AG04449 (cell line): ENCODE results near the gene SAFB.

ENCODE experiments used
- CTCF ChIA-PET: fragments of 350-600 bp; formaldehyde crosslinking; extraction: SDS; loops from one replicate; lab custom pipeline; 2021; ENCODE audit warnings: antibody characterized with exemption; lab: Yijun Ruan, JAX
- POLR2A ChIA-PET: fragments of 400-600, 350-600 bp; formaldehyde crosslinking; extraction: SDS; loops from one replicate; lab custom pipeline; 2020; ENCODE audit warnings: antibody characterized with exemption, inconsistent platforms; lab: Yijun Ruan, JAX
- DNase-seq: peaks from one replicate; pipeline ENCODE4 v3.0.0-alpha.2; 2010; ENCODE audit warnings: low read depth, low spot score
- H3K4me3 ChIP-seq: 2 replicates; pipeline ENCODE4 v1.5.1; 2011; ENCODE audit warnings: low read depth, mild to moderate bottlenecking, control low read depth, low read length
- TF ChIP-seq, protein P1 (sequence below): IDR thresholded peaks from one replicate; pipeline ENCODE4 v1.5.1; 2011; ENCODE audit warnings: mild to moderate bottlenecking, moderate library complexity, low read length, control low read depth, inconsistent platforms; ENCODE audit not compliant: insufficient read depth; ENCODE audit errors: missing control alignments

SAFB gene

DNA sequence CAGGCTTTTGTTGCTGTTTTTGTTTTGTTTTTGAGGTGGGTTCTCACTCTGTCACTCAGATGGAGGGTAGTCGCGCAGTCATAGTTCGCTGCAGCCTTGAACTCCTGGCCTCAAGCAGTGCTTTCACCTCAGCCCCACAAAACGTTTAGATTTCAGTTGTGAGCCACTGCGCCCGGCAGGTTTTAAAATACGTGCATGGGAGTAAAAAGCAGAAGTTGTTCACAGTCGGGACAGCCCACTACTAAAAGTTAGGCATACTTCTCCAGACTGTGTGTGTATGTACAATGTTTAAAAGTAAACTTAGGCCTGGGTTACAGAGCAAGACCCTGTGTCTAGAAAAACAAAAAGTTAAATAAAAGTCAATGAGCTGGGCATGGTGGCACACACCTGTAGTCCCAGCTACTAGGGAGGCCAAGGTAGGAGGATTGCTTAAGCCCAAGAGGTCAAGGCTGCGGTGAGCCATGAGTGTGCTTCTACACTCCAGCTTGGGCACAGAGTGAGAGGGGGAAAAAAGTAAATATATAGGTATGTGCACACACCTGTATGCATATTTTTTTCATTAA is 6.1 kb downstream of the SAFB start:
- CTCF ChIA-PET, result no interaction called here
- POLR2A ChIA-PET, result no interaction called here
- no peak for DNase-seq
- no peak overlapping the region for H3K4me3 ChIP-seq
- TF ChIP-seq, protein P1, sequence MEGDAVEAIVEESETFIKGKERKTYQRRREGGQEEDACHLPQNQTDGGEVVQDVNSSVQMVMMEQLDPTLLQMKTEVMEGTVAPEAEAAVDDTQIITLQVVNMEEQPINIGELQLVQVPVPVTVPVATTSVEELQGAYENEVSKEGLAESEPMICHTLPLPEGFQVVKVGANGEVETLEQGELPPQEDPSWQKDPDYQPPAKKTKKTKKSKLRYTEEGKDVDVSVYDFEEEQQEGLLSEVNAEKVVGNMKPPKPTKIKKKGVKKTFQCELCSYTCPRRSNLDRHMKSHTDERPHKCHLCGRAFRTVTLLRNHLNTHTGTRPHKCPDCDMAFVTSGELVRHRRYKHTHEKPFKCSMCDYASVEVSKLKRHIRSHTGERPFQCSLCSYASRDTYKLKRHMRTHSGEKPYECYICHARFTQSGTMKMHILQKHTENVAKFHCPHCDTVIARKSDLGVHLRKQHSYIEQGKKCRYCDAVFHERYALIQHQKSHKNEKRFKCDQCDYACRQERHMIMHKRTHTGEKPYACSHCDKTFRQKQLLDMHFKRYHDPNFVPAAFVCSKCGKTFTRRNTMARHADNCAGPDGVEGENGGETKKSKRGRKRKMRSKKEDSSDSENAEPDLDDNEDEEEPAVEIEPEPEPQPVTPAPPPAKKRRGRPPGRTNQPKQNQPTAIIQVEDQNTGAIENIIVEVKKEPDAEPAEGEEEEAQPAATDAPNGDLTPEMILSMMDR, result no peak

GRCh38 chr19:5631567-5632240 is 8.8 kb downstream of the SAFB start:
- TF ChIP-seq, protein P1, result no peak
- no peak for DNase-seq
- POLR2A ChIA-PET, result no interaction called here
- H3K4me3 ChIP-seq, result no peak overlapping the region
- CTCF ChIA-PET, result interaction anchor here (1.3 kb wide), 1 partner anchor 34 kb away, joined by 4 read pairs; no protein-coding TSS in a partner anchor

- no peak overlapping the region for H3K4me3 ChIP-seq
- TF ChIP-seq, protein P1, result no peak
- ChIA-PET POLR2A (no interaction called here), CTCF (no interaction called here)
- no peak for DNase-seq
Observed at GRCh38 chr19:5632241-5632612, 9.3 kb downstream of the SAFB start.

DNA sequence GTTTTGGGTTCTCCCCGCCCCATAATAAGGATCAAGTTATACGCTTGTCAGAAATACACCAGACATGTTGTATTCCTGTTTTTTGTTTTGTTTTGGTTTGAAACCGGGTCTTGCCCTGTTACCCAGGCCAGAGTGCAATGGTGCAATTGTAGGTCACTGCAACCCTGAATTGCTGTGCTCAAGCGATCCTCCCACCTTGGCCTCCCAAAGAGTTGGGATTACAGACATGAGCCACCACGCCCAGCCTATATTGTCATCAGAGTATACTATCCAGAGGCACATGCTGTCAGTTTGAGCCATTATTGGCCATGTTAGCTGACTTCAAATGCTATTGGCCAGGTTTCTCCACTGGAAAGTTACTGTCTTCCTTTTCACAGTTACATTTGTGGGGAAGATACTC is 9.8 kb downstream of the SAFB start:
- TF ChIP-seq, protein P1, result no peak
- ChIA-PET CTCF (no interaction called here), POLR2A (no interaction called here)
- no peak overlapping the region for H3K4me3 ChIP-seq
- no peak for DNase-seq

DNA sequence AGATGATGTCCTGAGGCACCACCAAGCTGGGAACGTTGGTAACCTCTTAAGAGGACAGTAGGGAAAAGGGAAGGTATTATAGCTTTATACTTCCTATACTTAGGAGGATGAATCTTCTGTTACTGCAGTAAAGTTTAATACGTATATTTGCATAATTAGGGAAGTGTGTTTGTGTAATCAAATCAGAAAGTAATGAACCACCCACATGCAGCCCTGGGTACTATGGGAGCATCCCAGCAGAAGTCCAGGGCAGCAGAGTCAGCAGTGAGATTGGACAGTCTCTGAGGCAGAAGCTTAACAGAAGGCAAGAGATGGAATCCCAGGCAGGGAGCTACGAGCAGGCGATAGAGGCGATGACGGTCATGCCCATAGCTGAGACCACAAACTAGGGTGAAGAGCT is 12.5 kb downstream of the SAFB start:
- POLR2A ChIA-PET, result interaction anchor here (1.5 kb wide), 1 partner anchor 12 kb away, joined by 3 read pairs; the partner anchor contains the start of gene SAFB
- CTCF ChIA-PET, result interaction anchor here (0.9 kb wide), 1 partner anchor 52 kb away, joined by 3 read pairs; no protein-coding TSS in a partner anchor
- no peak overlapping the region for H3K4me3 ChIP-seq
- no peak for DNase-seq
- TF ChIP-seq, protein P1, result no peak

DNA sequence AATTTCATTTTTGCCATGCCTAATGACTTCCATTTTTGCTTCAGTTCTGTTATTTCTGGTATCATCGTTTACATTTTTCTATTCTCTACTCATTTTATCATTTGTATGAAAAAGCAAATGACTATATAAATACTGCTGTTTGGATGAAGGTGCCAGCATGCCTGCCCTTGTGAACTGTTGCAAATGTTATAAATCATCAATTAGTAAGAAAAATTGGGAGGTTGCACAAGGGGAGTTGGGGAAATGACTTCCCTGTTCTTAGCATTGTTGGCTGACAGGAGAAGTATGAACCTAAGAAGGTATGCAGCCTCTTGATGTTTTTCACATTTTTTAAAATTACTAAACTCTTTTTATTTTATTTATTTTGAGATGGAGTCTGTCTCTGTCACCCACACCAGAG is 15.1 kb downstream of the SAFB start:
- TF ChIP-seq, protein P1, result no peak
- H3K4me3 ChIP-seq, result no peak overlapping the region
- ChIA-PET POLR2A (no interaction called here), CTCF (interaction anchor here (0.8 kb wide), 1 partner anchor 49 kb away, joined by 3 read pairs; no protein-coding TSS in a partner anchor)
- no peak for DNase-seq
